ENCODE results near the gene ARHGEF5.
"Not testable (repeated sequence)": the region's sequence is repeated elsewhere in the genome, so short reads cannot be mapped to it uniquely, and the experiment has no call there.

DNA sequence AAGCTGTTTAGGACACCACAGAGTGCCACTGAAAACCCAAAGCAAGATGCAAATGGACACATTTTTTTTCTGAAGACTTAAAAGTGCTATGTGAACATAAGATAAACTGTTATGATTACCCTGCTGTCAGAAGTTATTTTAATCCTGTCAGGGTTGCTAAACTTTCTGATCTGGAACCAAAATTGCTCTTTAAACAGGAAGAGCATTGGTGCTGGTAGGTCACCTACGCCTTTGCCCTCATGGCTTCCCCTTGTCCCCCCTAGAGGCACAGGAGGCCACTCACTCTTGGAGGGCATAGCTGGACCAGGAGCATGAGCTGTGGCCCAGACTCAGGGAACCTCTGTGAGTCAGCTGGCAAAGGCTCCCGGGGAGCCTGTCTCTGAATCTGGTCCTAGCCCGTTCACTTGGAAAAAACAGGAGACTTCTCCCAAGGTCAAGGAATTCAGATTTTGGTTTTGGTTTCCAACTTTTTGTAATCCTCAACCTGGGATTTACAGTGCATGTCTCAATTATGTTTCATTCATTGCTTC, 33.5 kb upstream of the ARHGEF5 start:
- TF ChIP-seq, protein P1, sequence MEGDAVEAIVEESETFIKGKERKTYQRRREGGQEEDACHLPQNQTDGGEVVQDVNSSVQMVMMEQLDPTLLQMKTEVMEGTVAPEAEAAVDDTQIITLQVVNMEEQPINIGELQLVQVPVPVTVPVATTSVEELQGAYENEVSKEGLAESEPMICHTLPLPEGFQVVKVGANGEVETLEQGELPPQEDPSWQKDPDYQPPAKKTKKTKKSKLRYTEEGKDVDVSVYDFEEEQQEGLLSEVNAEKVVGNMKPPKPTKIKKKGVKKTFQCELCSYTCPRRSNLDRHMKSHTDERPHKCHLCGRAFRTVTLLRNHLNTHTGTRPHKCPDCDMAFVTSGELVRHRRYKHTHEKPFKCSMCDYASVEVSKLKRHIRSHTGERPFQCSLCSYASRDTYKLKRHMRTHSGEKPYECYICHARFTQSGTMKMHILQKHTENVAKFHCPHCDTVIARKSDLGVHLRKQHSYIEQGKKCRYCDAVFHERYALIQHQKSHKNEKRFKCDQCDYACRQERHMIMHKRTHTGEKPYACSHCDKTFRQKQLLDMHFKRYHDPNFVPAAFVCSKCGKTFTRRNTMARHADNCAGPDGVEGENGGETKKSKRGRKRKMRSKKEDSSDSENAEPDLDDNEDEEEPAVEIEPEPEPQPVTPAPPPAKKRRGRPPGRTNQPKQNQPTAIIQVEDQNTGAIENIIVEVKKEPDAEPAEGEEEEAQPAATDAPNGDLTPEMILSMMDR (IDR thresholded peaks at IDR 0.05) = not testable (repeated sequence)
- TF ChIP-seq POLR2A (IDR thresholded peaks at IDR 0.05) = not testable (repeated sequence)

Measured in testis (tissue), 2 donors.